HG03354 (cell line): Measurements from ENCODE around the gene CCDC106.

ENCODE experiments used
- ATAC-seq: cut with Tn5 transposase; IDR thresholded peaks from one replicate; pipeline ENCODE4 v1.9.1; 2021; ENCODE audit warnings: mild to moderate bottlenecking; ENCODE audit not compliant: unreplicated experiment, poor library complexity, severe bottlenecking

Gene CCDC106

DNA sequence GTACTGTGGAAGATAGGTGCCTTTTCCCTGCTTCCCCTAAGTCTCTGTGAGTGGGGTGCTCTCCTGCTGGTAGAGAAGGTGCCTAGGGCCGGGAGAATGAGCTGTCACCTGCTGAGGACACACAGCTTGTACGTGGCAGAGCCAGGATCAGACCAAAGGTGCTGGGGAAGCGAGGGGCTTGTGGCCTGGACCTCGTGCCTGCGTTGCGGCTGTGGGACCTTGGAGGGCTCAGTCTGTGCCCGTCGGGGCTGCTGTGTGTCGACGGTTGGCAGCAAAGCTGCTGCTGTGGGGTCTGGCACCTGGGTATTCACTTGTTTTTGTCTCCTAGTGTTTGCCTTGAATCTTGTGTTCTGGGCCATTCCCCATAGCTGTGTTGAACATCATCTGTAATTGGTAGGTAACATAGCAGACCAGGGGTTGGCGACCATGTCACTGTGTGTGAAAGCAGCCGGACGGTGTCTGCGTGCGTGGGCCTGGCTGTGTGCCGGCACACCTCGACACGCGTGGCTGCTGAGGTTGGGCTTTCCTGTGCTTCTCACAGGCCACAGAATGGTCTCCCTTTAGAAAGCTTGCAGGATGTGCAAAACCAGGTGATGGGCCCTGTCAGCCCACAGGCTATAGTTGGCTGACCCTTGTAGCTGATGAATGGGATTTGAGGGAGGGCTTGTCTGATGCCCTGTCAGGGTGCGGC, 16.0 kb downstream of the CCDC106 start:
- ATAC-seq, result no peak

- ATAC-seq, result no peak
These were observed 18.5 kb downstream of the CCDC106 start for GRCh38 chr19:55666343-55667005.

- ATAC-seq, result no peak
These were observed 19.0 kb downstream of the CCDC106 start for GRCh38 chr19:55667006-55667381.

- ATAC-seq, result no peak
These were observed 19.5 kb downstream of the CCDC106 start for GRCh38 chr19:55667511-55667910.

DNA sequence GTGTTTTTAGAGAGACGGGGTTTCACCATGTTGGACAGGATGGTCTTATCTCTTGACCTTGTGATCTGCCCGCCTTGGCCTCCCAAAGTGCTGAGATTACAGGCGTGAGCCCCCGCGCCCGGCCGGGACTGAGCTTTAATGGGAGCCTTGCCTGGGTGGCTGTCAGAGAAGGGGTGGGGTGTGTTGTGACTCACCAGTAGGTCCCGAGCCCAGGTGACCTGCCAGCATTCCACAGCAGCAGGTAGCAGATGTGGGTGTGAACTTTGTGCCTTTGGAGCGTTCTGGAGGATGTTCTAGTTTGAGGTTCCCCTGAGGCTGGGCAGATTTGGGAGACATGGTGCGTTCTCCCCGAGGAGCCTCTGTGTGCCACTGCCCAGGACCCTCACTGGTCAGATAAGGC, 19.9 kb downstream of the CCDC106 start:
- no peak for ATAC-seq

GRCh38 chr19:55668603-55669348, 20.8 kb downstream of the CCDC106 start:
- ATAC-seq, result no peak

DNA sequence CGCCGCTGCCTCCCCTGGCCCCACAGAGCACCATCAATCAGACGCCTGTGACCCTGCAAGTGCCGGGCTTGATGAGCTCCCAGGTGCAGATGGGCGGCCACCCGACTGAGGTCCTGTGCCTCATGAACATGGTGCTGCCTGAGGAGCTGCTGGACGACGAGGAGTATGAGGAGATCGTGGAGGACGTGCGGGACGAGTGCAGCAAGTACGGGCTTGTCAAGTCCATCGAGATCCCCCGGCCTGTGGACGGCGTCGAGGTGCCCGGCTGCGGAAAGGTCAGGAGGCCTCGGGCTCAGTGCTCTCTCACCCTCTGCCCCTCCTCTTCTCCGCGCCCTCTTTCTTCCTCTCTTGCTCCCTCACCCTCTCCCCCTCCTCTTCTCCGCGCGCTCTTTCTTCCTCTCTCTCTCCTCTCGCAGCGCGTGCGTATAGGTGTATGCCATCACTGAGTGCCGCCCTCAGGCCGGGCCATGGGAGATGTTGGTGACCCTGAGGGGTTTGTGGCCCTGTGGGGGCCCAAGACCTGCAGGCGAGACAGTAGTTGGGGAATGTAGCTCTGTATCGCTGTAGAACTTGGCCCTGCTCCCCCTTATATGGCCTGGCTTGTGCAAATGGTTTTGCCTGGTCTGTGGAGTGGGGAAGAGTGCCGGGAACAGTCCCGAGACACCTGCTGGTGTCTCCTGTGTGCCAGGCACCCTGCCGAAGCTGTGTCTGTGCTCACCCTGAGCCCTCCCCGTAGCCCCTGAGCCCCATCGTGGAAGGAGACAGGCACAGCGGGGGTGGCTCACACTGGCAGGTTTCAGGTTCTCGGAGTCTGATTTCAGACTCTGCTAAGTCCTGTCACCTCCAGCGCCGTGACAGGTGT, 21.6 kb downstream of the CCDC106 start:
- no peak for ATAC-seq

GRCh38 chr19:55670280-55671053, 22.5 kb downstream of the CCDC106 start:
- ATAC-seq, result no peak

- no peak for ATAC-seq
These were observed 23.0 kb downstream of the CCDC106 start for GRCh38 chr19:55671054-55671378.

- ATAC-seq, result no peak
These were observed 24.4 kb downstream of the CCDC106 start for GRCh38 chr19:55672418-55672817.

- no peak for ATAC-seq
These were observed 25.5 kb downstream of the CCDC106 start for GRCh38 chr19:55673465-55673864.

DNA sequence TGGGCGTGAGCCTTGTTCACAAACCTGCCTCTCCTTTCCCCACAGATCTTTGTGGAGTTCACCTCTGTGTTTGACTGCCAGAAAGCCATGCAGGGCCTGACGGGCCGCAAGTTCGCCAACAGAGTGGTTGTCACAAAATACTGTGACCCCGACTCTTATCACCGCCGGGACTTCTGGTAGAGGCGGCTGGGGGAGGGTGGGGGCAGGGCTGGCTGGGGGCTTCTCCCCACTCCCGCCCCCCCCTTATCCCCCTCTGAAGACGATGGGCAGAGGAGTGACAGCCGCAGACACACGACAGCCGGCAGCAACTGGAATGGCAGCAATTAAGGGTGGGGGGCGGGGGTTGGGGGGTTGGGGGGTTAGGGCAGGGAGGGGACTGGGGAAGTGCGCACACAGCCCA, 25.9 kb downstream of the CCDC106 start:
- no peak for ATAC-seq

GRCh38 chr19:55674459-55674840, 26.4 kb downstream of the CCDC106 start:
- no peak for ATAC-seq

- peak; percentile 73 for ATAC-seq
These were observed 27.0 kb downstream of the CCDC106 start, which contains the start of gene EPN1 for GRCh38 chr19:55674841-55675660. Gene EPN1 (plus strand): TSS chr19:55675226. CDS start chr19:55678628, 3,402 bp downstream.

- no peak for ATAC-seq
These were observed 27.8 kb downstream of the CCDC106 start for GRCh38 chr19:55675661-55676354.

- no peak for ATAC-seq
These were observed 28.4 kb downstream of the CCDC106 start for GRCh38 chr19:55676383-55676782.

DNA sequence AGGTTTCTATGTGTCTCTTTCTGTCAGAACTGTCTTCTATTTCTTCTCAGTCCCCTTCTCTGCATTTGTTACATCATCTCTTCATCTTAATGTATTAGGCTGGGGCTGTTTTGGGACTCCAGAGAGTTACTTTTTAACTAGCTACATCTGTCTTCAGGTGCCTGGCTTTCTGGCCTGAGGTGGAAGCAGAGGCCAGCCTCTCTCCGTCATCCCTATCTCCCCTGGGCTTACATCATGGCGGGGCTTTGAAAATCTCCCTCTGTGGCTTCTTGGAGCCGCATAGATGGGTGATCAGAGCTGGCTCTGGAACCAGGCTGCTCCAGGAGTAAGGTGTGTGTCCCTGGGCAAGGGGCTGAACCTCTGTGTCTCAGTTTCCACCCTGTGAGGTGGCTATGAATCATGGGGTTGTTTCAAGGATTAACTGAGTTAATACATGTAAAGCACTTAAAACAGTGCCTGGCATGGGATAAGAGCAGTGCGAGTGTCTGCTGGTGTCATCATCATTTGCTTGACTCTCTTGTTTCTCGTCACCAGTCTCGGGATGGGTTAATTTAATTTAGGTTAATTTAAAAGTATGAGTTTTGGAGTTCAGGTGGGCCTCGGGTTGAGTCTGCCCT, 29.0 kb downstream of the CCDC106 start:
- ATAC-seq, result no peak
